Smooth muscle cell (in vitro differentiated cells): ENCODE measurements around the gene ECI2. TPM values are rescaled to one million over a fixed set of nuclear protein-coding genes. Genes with fewer than 3 reads are reported as not detected.

Experiments
- DNase-seq: peaks from one replicate; lab custom pipeline; 2025; ENCODE audit not compliant: unreplicated experiment; lab: John Stamatoyannopoulos, UW
- H2AFZ ChIP-seq: fragments of 200-600 bp; sonication (generic); 2 replicates; pipeline ENCODE4 v1.6.0; 2016; ENCODE audit warnings: antibody characterized with exemption, low read depth, mild to moderate bottlenecking
- H3F3A ChIP-seq: fragments of 200-600 bp; sonication (generic); 2 replicates; pipeline ENCODE4 v1.6.0; 2017; ENCODE audit warnings: antibody characterized with exemption, low read depth
- H3K27ac ChIP-seq: fragments of 200-600 bp; sonication (generic); 2 replicates; pipeline ENCODE4 v1.5.1; 2016; ENCODE audit warnings: low read depth, mild to moderate bottlenecking
- H3K27me3 ChIP-seq: fragments of 200-600 bp; sonication (generic); 2 replicates; pipeline ENCODE4 v1.6.1; 2016; ENCODE audit warnings: low read depth, mild to moderate bottlenecking
- H3K36me3 ChIP-seq: fragments of 200-600 bp; sonication (generic); 2 replicates; pipeline ENCODE4 v1.5.1; 2016; ENCODE audit warnings: low read depth
- H3K4me1 ChIP-seq: fragments of 200-600 bp; sonication (generic); 2 replicates; pipeline ENCODE4 v1.5.1; 2016; ENCODE audit warnings: low read depth
- H3K4me2 ChIP-seq: fragments of 200-600 bp; sonication (generic); 2 replicates; pipeline ENCODE4 v1.6.0; 2016; ENCODE audit warnings: mild to moderate bottlenecking
- H3K4me3 ChIP-seq: fragments of 200-600 bp; sonication (generic); 2 replicates; pipeline ENCODE4 v1.5.1; 2016; ENCODE audit warnings: mild to moderate bottlenecking
- H3K79me2 ChIP-seq: fragments of 200-600 bp; sonication (generic); 2 replicates; pipeline ENCODE4 v1.6.0; 2016; ENCODE audit warnings: low read depth, mild to moderate bottlenecking
- H3K9ac ChIP-seq: fragments of 200-600 bp; sonication (generic); 2 replicates; pipeline ENCODE4 v1.6.0; 2016; ENCODE audit warnings: low read depth
- H3K9me3 ChIP-seq: fragments of 200-600 bp; sonication (generic); replicated peaks from 2 replicates; pipeline ENCODE4 v1.5.1; 2016; ENCODE audit warnings: low read depth
- H4K20me1 ChIP-seq: fragments of 200-600 bp; sonication (generic); 2 replicates; pipeline ENCODE4 v1.6.0; 2016; ENCODE audit warnings: low read depth
- CTCF ChIP-seq: fragments of 200-600 bp; sonication (generic); IDR thresholded peaks from 2 replicates; pipeline ENCODE4 v1.5.1; 2017; ENCODE audit warnings: borderline replicate concordance, mild to moderate bottlenecking, antibody characterized with exemption; ENCODE audit not compliant: insufficient read depth, poor library complexity, severe bottlenecking
- WGBS: methylation state at CpG from one replicate; pipeline ENCODE4 v1.1.7; 2016; ENCODE audit warnings: low lambda C conversion rate; 5-methylcytosine and 5-hydroxymethylcytosine counted together
- polyA plus RNA-seq: library from polyadenylated mRNA; unstranded; fragments of >200 nt; fragmentation: Nextera tagmentation; extraction: Ambion mirVana; gene quantifications from 2 replicates; pipeline ENCODE4 v1.2.1, GENCODE V29; 2016
- total RNA-seq: library from RNA; depleted of rRNA; stranded (reverse); fragments of >200 nt; gene quantifications from 2 replicates; pipeline ENCODE4 v1.2.3, GENCODE V29; 2014

The ECI2 gene
- total and polyA plus RNA-seq, 2 experiments from 2014 or later, result 62.0 to 69.8 TPM

- Histone ChIP-seq H3K27ac (no peak overlapping the region), H2AFZ (no peak overlapping the region), H3K9ac (no peak overlapping the region), H3K9me3 (no peaks in the 10 kb centered on the region), H4K20me1 (peaks cover 38% of the 10 kb centered on the region), H3K27me3 (no peaks in the 10 kb centered on the region), H3K36me3 (peaks cover 11% of the 10 kb centered on the region), H3K4me3 (no peak overlapping the region), H3F3A (peaks cover 11% of the 10 kb centered on the region), H3K4me1 (peaks cover 11% of the 10 kb centered on the region), H3K79me2 (peaks cover 18% of the 10 kb centered on the region), H3K4me2 (no peak overlapping the region)
- no peak for DNase-seq
- TF ChIP-seq CTCF, result no peak
These were observed 5.9 kb downstream of the ECI2 start for GRCh38 chr6:4129446-4129845.

GRCh38 chr6:4128748-4129147 is 6.6 kb downstream of the ECI2 start:
- H3K79me2 ChIP-seq, result peaks cover 11% of the 10 kb centered on the region
- no peaks in the 10 kb centered on the region for H3K27me3 ChIP-seq
- no peak for DNase-seq
- H3F3A ChIP-seq, result peaks cover 11% of the 10 kb centered on the region
- peak overlapping the region; percentile 11 for H3K4me2 ChIP-seq
- WGBS, result 41% methylated on average over 6 of the region's 6 CpGs
- peaks cover 4% of the 10 kb centered on the region for H3K4me1 ChIP-seq
- TF ChIP-seq CTCF, result no peak
- no peak overlapping the region for H3K4me3 ChIP-seq
- no peak overlapping the region for H3K27ac ChIP-seq
- no peak overlapping the region for H2AFZ ChIP-seq
- H3K36me3 ChIP-seq, result peaks cover 17% of the 10 kb centered on the region
- no peaks in the 10 kb centered on the region for H3K9me3 ChIP-seq
- H3K9ac ChIP-seq, result no peak overlapping the region
- H4K20me1 ChIP-seq, result peaks cover 33% of the 10 kb centered on the region

GRCh38 chr6:4128072-4128471 is 7.3 kb downstream of the ECI2 start:
- WGBS, result 0% methylated on average over 1 of the region's 1 CpG
- no peak for TF ChIP-seq CTCF
- peaks cover 17% of the 10 kb centered on the region for H3K36me3 ChIP-seq
- no peaks in the 10 kb centered on the region for H3K9me3 ChIP-seq
- no peak overlapping the region for H3K27ac ChIP-seq
- peaks cover 6% of the 10 kb centered on the region for H3K79me2 ChIP-seq
- H3K4me1 ChIP-seq, result no peaks in the 10 kb centered on the region
- no peak for DNase-seq
- H3K9ac ChIP-seq, result no peak overlapping the region
- peaks cover 28% of the 10 kb centered on the region for H4K20me1 ChIP-seq
- H3K4me2 ChIP-seq, result no peak overlapping the region
- no peaks in the 10 kb centered on the region for H3K27me3 ChIP-seq
- no peak overlapping the region for H2AFZ ChIP-seq
- H3F3A ChIP-seq, result peaks cover 11% of the 10 kb centered on the region
- no peak overlapping the region for H3K4me3 ChIP-seq
